HG03045 (cell line): ENCODE measurements around the gene XK.
"Not testable (repeated sequence)": the region's sequence is repeated elsewhere in the genome, so short reads cannot be mapped to it uniquely, and the experiment has no call there.

Source experiments
- ATAC-seq: cut with Tn5 transposase; IDR thresholded peaks from one replicate; pipeline ENCODE4 v1.9.1; 2021; ENCODE audit warnings: mild to moderate bottlenecking, moderate library complexity; ENCODE audit not compliant: unreplicated experiment

XK gene

GRCh38 chrX:37752936-37753335 lies 67.3 kb downstream of the XK start:
- ATAC-seq, result no peak

DNA sequence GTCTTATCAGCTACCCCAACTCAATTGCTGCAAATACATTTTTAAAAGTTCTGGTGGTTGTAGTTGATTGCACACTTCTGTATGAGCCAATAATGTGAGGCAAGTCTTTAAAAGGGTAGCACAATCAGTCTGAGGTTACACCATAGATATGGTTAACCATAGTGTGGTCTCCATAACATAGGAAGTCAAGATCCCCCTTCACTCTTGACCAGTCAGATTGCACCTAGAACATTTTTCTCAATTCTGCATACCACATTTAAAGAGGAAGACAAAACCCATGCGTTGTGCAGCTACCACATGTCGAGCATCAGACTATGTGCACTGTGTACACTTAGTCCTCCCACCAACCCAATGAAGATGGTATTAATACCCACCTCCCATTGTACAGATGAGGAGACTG lies 67.8 kb downstream of the XK start:
- no peak for ATAC-seq

GRCh38 chrX:37754516-37754915 lies 68.9 kb downstream of the XK start:
- peak; percentile 13 for ATAC-seq

DNA sequence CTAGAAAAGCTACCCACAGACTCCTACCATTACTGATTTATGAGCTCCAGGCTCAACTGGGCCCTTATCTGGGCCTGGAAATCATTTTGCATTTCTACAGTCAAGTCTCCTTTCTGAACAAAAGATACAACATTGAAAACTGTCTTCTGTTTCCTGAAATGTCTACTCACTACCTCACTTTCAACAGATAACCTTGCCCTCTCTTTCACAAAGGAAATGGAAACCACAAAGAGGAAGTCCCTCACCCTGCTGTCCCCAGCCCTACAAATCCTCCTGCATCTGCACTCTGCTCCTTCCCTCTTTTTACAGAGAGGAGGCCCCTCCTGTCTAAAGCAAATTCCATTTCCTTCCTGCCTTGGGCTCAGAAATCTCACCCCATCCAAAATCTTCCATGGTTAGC lies 69.4 kb downstream of the XK start:
- peak; percentile 92 for ATAC-seq

DNA sequence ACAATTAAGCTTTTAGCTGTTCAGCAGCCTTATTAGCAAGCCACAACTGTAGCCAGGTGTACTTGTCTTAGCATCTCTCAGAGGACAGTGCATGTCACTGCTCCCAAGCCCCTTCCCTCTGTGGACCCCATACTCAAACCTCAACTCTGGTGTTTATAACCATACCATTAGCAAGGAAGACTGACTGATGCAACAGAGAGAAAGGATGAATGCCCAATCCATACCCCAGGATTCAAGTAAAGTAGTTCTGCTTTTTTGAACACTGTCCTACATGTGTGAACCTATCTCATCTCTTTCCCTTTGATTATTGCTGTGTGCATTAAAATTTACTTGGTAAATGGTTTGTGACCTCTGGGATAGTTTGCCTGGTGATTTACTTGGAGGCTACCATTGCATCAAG lies 71.5 kb downstream of the XK start:
- no peak for ATAC-seq

GRCh38 chrX:37759351-37759750 lies 73.8 kb downstream of the XK start:
- no peak for ATAC-seq

DNA sequence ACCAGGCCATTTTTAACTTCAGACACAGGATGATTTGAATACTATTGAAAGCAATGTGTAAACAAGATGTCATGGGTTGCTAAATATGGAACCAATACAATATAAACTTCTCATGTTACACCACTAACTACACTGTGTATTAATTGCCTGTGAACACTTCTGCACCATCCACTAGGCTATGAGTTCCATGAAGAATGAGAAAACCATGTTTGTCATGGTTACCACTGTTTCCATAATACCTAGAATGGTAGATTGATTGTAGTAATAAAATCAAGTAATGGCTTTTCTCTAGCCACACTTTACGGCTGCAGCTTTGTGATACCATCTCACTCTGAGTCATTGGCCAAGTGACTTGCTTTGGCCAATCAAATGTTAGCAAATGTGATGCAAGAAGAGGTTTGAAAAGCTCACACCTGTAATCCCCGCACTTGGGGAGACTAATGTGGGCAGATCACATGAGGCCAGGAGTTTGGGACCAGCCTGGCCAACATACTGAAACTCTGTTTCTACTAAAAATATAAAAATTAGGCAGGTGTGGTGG lies 74.4 kb downstream of the XK start:
- no peak for ATAC-seq

GRCh38 chrX:37763400-37763799 lies 77.8 kb downstream of the XK start:
- no peak for ATAC-seq

DNA sequence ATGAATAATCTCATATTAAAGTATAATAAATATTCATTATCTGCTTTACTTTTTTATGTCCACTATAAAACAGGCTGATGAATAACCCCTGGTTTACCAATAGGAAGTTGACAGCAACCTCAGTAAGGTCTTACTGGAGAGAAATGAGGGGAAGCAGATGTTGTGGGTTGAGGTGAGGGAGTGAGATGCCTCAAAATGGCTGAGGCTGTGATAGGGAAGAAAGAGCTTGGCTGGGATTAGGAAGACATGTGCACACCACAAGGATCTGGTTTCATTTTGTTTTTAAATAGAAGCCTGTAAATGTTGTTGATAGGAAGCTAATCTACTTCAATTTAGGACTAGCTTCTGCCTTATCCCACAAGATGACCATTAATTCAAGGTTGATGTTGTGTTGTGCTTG lies 79.9 kb downstream of the XK start:
- no peak for ATAC-seq

DNA sequence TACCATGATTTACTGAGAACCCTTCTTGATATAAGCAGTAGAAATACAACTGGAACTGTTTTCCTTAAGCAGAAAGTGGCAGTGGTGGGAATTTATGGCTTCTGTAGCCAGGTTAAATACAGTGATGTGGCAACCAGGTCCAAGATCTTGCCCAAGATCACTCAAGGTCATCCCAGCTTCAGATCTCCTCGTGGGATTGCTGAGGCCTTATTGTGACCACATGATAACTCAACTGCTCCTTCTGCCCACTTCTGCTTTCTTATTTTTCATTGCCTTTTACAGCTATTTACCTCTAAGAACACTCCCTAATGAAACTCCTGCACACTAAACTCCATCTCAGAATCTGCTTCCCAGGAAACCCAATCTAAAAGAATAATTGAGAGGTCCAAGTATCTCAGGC lies 81.8 kb downstream of the XK start:
- ATAC-seq, result no peak

DNA sequence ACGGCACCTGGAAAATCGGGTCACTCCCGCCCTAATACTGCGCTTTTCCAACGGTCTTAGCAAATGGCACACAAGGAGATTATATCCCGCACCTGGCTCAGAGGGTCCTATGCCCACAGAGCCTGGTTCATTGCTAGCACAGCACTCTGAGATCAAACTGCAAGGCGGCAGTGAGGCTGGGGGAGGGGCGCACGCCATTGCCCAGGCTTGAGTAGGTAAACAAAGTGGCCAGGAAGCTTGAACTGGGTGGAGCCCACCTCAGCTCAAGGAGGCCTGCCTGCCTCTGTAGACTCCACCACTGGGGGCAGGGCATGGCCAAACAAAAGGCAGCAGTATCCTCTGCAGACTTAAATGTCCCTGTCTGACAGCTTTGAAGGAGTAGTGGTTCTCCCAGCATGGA lies 83.3 kb downstream of the XK start:
- ATAC-seq, result not testable (repeated sequence)

GRCh38 chrX:37776283-37776986 lies 90.8 kb downstream of the XK start:
- ATAC-seq, result no peak

DNA sequence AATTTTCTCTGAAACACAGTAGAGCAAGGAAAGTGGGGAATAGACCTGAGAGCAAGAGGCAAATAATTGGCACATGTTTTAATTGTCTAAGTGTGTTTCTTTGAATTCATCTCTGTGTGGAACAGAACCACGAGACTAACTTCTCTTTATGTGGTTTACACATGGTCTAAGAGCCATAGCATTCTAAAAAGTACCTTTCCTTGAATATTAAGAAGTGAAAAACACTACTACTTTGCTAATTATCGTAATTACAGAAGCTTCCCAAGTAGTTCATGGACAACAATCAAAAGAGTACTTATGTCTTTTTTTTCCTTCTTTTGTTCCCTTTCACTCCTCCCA lies 91.4 kb downstream of the XK start:
- ATAC-seq, result no peak

DNA sequence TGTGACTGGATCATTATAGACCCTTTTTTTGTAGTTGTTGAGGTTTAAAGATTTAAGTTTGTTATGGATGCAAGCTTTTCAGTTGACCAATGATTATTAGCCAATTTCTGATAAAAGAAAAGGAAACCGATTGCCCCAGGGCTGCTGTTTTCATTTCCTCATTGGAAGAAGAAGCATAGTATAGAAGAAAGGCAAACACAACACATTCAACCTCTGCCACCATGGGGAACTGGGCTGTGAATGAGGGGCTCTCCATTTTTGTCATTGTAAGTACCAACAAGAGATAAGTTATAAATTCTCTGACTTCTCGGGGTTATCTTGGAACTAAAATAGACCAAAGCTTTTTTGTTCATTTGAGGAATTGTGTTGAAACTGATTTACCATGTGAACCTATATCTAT lies 94.3 kb downstream of the XK start, which contains the start of gene CYBB:
Gene CYBB, plus strand, starts transcription at position 203 of the 400 bp plus-strand sequence. Its CDS starts 19 bp downstream, at position 222.
- no peak for ATAC-seq

- ATAC-seq, result no peak
Observed at GRCh38 chrX:37781081-37781480, 95.5 kb downstream of the XK start.
